NCI-H187 treated with DMSO at 0.1 percent for 48 hours (cell line): ENCODE results near the gene UCK2.

Experiments used
- DNase-seq: peaks from one replicate; lab custom pipeline; 2025; lab: John Stamatoyannopoulos, UW

Gene UCK2

DNA sequence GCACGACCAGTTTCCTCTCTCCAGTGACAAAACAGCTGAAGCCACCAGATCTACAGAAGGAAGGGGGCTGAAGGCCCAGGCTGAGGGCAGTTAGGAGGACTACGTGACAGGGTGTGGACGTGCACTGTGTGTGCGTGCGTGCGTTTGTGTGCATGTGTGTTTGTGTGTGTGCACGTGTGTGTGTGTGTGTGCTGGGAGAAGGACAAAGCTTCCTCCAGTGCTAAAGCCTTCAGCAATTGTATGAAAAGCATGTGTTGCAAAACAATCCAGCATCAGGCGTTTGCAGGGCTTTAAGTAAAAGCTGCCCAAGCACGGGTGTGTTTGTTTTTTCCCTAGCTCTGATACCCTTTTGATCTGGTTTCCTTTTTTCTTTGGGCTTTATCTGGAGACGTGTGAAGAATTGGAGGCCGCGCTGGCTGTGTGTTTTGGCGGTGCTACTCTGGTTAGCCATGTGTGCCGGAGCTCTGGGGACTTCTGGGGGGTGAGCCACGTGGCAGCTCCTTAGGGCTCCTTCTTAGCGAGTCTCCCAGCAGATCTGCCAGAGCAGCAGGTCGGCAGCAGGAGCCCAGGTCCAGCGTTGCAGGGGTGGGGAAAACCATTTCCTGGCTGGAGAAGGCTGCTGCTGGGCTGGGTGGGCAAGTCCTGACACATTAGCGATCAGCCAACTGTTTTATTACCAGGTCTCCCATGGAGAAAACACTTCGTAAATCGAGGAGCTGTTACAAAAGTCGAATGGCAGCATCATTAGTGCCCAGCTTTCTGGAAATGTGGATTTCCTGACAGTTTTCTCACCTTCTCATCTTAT, 73.4 kb downstream of the UCK2 start:
- no peak for DNase-seq

DNA sequence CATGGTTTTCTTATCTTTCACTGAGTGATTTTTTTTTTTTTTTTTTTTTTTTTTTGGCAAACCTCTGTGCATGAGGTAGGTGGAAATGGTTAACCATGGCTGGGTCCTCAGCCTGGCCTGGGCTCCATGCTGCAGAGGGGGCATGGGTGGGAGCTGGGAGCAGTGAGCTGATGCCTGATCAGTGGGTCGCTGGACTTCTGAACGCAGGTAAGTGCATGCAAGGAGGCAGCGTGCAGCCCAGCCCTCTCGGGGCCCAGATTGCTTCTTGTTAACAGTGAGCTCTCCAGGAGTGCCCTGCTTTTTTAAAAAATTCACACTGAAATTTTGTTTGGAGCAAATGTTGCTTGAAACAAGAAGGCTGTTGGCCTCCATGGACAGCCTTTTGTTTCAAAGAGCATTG, 75.2 kb downstream of the UCK2 start:
- no peak for DNase-seq

DNA sequence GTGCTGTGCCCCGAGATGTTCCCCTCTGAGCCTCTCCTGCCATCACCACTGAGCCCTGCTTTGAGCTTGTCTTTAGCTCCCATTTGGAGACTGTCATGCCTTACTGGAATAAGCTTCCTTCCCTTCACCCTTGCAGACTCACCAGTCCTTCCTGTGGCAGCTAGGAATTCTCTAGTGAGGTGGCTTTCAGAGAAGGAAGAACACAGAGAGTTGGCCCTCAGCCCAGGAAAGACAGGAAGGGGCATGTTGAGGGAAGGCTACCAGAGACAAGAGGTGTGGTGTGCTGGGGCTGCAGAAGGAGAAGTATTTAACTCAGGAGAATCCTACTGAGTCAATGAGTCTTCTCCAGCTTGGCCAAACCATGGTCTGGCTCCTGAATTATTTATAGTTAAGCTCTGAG, 76.3 kb downstream of the UCK2 start:
- no peak for DNase-seq

DNA sequence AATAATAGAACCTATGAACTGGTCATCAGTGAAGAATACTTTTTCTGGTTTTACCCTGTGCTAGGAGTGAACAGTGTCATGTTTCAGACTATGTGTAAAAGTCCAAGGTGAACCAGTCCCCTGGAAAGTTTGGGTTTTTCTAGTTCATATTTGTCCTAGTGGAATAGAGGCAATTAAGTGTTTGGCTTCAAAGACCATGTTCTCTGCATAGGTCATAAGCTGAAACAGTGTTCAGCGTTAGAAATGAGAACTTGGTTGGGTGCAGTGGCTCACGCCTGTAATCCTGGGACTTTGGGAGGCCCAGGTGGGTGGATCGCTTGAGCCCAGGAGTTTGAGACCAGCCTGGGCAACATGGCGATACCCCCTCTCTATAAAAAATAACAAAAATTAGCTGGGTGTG, 77.5 kb downstream of the UCK2 start:
- DNase-seq, result no peak

DNA sequence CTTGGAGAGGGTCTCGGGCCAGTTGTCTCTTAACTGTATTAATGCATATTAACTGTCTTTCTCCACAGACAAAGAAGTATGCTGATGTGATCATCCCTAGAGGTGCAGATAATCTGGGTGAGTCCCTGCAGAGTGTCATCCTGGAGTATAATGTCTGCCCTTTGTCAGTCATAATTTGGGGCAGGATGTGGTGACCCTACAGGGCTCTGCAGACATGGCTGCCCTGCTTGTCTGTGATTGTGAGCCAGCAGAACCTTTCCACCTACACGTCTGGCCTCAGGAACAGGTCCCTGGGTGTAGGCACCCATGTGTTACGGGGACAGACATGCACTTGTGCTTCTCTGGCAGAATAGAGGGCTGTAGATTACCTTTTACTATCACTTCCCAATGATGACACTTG, 78.4 kb downstream of the UCK2 start:
- DNase-seq, result no peak

DNA sequence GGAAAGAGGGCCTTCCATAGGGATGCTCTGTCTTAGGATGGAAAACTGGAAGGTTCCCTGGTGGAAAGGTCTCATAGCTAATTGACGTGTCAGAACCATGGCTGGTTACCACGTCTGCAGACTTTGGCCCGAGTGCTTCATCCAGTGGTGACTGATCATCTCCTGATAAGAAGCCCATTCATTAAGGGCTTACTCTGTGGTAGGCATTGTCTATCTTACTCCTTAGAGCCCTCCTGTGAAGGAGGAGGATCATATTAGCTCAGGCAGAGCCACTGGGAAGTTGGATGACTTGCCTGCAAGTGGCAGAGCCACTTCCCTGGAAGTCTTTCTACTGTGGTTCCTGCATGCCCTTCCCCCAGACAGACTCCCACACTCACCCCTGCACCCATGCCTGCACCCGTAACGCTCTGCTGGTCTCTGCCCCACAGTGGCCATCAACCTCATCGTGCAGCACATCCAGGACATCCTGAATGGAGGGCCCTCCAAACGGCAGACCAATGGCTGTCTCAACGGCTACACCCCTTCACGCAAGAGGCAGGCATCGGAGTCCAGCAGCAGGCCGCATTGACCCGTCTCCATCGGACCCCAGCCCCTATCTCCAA, 79.9 kb downstream of the UCK2 start:
- DNase-seq, result no peak

DNA sequence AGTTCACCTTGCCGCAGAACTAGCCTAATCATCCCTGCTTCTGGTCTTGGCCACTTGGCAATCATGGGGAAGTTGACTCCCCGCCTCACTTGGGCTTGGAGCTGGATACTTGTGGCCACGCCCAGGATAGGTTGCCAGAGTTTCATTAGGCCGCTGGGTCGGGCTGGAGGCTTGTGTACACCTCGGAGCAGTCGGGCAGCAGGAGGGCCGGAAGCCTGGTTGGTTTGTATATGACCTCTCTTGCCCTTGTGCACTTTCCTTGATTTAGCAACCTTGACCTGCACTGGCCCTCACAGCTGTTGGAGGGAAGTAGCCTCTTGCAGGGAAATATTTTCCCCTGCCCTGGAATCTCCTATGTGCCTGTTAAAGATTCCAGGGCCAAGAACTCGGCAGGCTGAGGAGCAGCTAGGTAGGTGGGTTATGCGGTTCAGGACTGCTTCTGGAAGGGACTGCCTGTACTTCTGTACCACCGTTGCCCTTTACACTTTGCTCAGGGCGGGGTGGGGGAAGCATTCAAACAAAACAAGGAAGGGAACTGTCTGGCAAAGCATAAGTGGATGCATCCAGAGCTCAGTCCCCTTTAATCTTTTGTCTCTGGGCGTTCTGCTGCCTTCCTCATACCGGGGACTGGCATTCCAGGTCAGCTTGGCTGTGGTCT, 83.5 kb downstream of the UCK2 start:
- DNase-seq, result no peak

DNA sequence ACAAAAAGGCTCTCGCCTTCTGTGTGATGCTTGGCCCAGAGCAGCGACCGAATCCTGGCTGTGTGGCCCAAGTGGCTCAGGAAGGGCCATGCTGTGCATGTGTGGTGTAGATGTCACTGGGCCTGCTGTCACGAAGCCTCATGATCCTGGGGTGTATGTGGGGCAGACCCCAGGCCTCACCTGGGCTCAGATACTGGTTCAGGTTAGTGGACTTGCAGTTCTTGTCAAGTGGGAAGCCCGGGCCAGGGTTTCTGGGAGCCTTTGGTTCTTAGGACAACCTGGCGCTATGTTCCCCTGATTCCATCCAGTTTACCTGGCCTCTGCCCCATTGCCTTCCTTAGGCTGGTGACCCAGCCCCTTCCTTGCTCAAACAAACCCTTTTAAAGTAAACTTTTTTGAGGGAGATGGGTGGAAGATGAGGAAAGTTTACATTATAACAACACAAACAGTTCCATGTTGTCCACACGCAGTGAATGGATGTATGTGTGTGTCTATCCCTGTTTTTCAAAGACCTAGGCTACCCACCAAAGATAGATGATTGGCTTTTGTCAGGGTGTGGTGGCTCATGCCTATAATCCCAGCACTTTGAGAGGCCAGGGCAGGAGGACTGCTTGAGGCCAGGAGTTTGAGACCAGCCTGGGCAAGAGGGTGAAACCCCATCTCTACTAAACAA, 84.3 kb downstream of the UCK2 start:
- no peak for DNase-seq

DNA sequence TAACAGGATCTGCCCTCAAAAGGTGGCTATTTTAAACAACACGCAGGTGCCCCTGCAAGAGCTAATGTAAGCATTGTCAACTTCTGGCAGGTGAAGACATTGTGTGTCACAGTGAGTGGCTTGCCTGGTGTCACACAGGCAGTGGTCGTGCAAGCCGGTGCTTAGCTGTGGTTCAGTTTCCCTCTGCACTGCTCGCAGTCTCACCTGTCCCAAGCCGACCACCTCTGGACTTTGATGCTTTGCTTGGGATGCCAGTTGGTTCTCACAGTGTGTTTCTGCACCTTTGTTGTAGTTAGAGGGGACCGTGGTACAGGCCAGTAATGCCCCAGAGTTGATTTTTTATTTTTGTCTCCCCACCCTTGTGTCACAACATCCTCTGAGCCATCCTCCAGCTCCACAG, 85.2 kb downstream of the UCK2 start:
- no peak for DNase-seq

DNA sequence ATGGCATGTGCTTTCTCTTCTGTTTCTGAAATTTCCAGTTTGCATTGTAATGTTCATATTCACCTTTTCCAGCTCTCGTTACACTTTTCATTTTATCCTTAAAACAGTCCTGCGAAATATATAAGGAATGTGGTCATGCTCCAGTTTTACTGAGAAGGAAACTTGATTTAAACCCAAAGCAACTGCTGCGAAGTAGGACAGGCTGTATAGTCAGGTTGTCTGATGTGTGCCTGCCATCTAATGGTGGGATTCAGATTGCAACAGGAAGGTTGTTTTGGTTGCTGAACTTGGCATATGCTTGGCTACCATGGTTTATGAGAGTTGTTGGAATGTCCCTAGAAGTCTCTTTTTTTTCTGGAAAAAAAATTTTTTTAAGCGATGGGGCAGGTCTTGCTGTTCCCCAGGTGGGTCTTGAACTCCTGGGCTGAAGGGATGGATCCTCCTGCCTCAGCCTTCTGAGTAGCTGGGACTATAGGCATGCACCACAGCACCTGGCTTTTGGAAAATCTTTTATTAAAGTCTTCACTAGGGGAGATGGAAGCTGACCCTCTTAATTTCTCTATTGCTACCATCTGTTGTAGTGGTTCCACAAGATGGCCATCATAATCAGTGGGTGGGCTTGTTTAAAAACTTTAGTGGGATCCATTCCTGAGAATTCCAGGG, 86.9 kb downstream of the UCK2 start:
- DNase-seq, result peak; percentile 45

DNA sequence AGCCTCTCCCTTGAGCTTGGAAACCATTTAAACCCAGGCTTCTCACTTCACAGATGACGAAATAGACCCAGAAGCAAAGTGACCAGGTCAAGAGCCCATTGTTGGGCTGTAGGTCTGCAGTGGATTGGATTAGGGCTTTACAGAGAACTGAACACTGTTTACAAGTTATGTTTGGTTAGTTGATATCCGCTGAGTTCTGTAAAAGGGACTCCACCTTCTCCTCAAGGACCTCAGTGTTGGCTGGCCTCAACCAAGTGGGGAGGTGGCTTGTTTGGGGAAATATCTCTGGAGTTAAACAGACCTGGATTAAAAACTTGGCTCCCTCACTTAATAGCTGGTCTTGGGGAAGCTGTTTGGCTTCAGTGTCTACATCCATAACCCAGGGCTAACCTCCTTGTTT, 88.1 kb downstream of the UCK2 start:
- no peak for DNase-seq

DNA sequence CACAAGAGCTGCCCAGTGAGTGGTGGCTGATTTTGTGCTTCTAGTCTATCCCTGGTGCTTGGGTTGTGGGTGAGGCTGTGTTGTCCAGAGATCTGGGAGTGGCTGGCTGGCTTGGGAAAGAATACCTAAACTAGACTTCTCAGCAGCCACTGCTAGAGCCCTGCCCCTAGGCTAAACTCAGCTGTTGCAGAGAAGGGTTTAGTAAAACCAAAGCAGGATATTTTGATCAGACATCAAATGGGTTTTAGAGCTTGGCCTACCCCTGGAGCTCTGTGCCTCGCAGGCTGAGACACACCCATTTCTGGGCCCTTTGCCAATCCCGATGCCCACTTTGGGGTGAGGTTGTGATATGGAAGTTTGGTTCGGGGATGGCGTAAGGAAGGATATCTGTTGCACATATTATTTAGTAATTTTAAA, 88.5 kb downstream of the UCK2 start:
- DNase-seq, result no peak

DNA sequence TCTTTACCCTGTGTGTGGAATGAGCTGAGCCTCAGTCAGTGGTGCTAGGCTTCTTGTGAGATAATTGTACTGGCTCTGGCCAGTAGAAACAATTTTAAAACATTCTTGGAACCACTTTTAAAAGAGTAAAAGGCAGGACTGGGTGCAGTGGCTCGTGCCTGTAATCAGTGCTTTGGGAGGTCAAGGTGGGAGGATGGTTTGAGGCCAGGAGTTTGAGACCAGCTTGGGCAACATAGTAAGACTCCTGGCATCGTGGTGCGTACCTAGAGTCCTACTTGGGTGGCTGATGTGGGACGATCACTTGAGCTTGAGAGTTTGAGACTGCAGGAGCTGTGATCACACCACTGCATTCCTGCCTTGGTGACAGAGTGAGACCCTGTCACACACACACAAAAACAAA, 89.8 kb downstream of the UCK2 start:
- no peak for DNase-seq

DNA sequence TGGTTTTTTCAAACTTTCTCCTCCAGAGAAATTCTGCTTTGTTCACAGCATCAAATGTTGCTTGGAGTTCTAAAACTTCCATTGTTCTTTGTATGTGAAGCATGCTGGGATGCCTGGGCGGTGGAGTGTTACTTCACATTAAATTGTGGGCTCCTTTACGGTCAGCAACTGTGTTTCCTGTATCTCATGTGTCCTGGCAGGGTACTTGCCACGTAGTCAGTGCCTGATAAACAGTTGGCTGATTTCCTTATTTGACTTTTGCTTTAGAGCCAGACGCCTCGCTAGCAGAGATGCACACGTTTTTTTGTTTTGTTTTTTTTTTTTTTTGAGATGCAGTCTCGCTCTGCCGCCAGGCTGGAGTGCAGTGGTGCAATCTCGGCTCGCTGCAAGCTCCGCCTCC, 96.7 kb downstream of the UCK2 start:
- DNase-seq, result no peak

DNA sequence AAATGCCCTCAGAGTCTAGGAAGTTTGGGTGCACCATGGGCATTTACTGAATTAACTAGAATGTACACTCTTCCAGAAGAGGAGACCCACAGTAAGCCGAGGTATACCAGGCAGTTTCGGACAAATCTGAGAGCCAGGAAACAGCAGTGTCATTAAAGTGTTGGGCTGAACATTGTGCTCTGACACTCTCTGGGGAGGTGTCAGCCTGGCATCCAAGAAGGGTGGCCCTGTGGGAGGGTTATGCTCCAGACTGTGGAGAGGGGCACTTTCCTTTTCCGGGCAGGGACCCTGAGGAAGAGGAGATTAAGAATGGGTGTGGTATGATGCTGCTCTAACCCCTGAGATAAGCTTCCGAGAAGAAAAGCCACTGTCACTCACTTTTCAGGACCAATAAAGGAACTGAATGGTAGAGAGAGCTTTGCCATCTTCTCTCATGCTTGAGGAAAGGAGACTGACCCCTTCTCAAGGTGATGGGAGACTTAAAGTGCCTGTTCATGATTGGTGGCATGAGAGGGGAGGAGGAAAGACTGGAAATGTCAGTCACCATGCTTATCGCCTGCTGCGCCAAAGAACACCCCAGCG, 98.2 kb downstream of the UCK2 start:
- no peak for DNase-seq

DNA sequence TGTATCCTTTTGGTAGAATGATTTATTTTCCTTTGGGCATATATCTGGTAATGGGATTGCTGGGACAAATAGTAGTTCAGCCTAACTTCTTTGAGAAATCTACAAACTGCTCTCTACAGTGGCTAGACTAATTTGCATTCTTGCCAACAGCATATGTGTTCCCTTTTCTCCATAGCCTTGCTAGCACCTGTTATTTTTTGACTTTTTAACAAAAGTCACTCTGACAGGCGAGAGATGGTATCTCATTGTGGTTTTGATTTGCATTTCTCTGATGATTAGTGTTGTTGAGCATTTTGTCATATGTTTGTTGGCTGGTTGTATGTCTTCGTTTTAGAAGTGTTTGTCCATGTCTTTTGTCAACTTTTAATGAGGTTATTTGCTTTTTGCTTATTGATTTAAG, 99.8 kb downstream of the UCK2 start:
- no peak for DNase-seq

DNA sequence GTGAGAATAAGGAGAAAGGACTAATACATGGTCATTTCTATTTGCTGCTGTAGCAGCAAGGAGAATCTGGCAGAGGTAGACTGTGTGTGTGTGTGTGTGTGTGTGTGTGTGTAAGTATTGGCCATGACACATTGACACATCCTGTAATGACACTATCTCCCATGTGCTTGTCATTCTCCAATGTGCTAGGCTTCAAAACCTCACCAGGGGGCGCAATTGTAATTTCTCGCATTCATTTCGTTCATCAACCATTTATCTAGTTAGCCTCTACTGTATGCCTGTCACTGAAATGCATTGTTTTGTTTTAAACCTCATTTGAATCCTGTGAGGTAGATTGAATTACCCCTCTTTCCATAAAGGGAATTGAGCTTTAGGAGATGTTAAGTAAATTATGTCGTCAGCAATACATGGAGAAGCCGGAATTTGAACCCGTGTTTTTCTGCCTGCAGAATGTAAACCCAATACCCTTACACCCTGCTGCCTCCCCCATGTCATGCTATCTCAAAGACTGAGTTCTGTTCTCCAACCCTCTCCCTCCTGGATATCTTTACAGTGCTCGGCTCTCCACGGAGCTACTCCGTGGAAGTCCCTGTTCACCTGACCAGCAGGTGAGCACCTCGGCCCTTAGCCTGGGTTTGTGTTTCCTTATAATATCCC, 100.8 kb downstream of the UCK2 start:
- DNase-seq, result peak; percentile 35

DNA sequence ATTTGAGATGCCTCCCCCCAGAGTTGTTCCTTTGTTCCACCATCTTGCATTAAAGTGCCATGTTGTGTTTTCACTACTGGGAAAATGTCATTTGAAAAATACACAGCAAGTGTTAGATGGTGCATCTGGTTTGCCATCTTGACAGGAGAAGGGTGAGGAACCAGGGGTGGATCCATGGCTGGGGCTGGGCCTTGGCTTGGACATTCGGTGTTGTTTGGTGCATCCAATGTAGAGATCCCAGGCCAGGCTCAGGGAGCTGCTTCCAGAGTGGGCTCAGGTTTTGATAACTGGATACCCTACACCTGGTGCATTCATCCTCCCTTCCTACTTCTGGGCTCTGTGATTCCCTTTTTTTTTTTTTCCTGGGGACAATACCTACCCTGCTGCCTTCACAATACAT, 103.5 kb downstream of the UCK2 start:
- DNase-seq, result no peak

DNA sequence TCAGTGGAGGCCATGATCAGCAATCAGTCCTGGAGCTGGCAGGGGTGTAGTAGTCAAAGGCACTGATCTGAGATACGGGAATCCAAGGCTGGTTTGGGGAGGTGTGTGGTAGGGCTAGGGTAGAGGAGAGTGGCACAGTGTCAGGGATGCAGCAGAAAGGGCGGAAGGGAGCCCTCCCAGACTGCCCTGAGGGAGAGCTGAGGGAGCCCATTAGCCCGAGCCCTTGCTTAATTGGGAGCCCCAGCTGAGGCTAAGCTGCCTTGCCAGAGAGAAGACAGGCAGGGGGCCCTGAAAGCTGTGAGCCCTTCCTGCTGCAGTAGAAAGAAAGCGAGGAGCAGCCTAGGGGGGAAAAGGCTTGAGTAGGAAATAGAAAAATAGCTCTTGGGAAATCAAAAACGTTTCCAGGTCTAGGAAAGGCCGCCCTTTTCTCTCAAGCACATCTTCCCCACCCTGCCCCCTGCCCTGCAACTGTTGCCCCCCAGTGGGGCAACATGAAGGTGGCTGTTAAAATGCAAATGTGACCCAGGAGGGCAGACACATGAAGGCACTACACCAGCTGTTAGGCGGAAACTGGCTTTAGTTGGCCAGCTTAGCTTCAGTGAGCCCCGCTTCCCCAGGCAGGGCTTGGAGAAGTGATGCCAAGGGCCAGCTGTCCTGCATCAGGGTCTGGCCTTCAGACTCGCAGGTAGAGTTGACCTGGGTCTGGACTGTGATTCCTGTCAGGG, 106.2 kb downstream of the UCK2 start:
- DNase-seq, result no peak

DNA sequence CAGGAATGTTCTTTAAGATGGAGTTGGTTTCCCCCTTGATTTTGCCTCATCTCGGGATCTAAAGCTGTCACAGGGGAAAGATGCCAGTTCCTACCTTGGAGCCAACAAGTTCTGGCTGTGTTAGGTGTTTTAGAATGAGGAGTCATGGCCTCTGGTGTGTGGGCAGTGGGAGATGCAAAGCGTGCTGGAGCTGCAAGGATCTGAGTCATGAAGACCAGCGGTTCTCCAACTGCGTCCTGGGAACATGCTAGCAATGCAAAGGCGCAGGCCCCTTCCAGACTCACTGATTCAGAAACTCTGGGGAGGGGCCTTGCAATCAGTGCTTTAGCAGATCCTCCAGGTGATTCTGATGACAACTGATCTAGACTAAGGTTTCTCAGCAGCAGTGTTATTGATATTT, 109.1 kb downstream of the UCK2 start:
- DNase-seq, result no peak

DNA sequence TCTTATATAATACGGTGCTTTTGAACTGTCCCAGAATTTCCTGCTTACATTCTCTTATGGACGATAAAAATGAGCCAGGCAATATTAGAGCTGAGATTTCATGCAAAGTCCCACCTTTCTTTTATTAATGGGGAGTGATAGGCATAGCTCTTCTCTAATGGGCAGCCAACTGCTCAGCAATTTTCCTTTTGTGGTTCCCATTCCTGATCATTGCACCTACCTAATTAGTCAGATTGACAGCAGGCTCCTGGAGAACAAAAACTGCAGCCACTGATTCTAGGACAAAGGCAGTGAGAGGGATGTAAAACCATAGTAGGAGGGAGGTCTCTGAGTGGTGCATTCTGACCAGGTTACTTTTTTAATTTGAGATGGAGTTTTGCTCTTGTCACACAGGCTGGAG, 110.4 kb downstream of the UCK2 start:
- no peak for DNase-seq
